ENCODE data around the gene MAP7D2.
A peak's percentile ranks its signal among the peaks of the same experiment; 100 is the strongest.

The MAP7D2 gene

DNA sequence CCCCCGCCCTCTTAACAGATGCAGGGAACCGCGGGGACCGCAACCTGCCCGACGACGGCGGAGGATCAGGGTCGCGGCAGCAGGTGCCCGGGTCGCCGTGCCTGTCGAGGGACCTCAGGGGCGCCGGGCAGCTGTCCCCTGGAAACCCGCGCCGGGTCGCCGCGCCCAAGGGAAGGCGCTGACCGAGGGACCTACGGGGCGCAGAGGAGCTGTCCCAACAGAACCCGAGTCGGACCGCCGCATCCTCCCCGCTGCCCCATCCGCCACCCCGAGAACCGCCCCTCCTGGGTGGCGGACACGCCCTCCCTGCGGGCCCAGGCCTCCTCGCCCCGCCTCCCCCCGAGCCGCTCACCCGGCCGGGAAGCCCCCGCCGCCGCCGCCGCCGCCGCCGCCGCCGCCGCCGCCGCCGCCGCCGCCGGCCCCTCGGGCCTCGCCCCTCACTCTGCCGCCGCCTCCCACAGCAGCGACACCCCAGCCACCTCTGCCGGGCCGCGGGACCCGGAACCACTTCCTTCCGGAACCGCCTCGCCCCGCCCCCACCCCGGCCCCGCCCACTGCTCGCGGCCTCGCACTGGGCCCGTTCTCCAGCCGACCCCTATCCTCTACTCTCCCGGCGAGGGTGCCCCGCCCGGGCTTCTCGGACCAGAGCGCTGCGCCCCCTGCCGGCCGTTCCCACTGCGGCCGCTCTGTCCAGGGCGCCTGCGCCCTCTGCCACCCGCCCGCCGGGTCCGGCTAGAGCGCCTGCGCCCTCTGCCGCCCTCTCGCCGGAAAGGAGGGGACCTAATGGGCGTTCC, 126.0 kb downstream of the MAP7D2 start, which contains the start of gene BCLAF3 (continued):
- no peak for TF ChIP-seq ZNF639 (tag by site-specific recombination; IDR thresholded peaks at IDR 0.05)
- TF ChIP-seq, protein P1, sequence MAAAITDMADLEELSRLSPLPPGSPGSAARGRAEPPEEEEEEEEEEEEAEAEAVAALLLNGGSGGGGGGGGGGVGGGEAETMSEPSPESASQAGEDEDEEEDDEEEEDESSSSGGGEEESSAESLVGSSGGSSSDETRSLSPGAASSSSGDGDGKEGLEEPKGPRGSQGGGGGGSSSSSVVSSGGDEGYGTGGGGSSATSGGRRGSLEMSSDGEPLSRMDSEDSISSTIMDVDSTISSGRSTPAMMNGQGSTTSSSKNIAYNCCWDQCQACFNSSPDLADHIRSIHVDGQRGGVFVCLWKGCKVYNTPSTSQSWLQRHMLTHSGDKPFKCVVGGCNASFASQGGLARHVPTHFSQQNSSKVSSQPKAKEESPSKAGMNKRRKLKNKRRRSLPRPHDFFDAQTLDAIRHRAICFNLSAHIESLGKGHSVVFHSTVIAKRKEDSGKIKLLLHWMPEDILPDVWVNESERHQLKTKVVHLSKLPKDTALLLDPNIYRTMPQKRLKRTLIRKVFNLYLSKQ (tag by site-specific recombination; IDR thresholded peaks at IDR 0.05; ENCODE audit: borderline replicate concordance) = no peak
- TF ChIP-seq ZNF138 (tag by site-specific recombination; IDR thresholded peaks at IDR 0.05; ENCODE audit: borderline replicate concordance) = no peak
- no peak for TF ChIP-seq ZNF324 (tag by site-specific recombination; IDR thresholded peaks at IDR 0.05)
- TF ChIP-seq ZSCAN4 (tag by site-specific recombination; IDR thresholded peaks at IDR 0.05) = no peak
- TF ChIP-seq SP7 (tag by site-specific recombination; IDR thresholded peaks at IDR 0.05) = no peak
- no peak for TF ChIP-seq ZNF530 (tag by site-specific recombination; IDR thresholded peaks at IDR 0.05; ENCODE audit: low read depth)
- no peak for TF ChIP-seq ATF2 (tag by site-specific recombination; IDR thresholded peaks at IDR 0.05; ENCODE audit: low read depth)
- no peak for TF ChIP-seq ZNF544 (tag by site-specific recombination; IDR thresholded peaks at IDR 0.05)
- TF ChIP-seq ZNF433 (tag by site-specific recombination; IDR thresholded peaks at IDR 0.05; ENCODE audit: low read depth) = no peak
- TF ChIP-seq ZNF311 (tag by site-specific recombination; IDR thresholded peaks at IDR 0.05; ENCODE audit: borderline replicate concordance) = no peak
- TF ChIP-seq, protein P2, sequence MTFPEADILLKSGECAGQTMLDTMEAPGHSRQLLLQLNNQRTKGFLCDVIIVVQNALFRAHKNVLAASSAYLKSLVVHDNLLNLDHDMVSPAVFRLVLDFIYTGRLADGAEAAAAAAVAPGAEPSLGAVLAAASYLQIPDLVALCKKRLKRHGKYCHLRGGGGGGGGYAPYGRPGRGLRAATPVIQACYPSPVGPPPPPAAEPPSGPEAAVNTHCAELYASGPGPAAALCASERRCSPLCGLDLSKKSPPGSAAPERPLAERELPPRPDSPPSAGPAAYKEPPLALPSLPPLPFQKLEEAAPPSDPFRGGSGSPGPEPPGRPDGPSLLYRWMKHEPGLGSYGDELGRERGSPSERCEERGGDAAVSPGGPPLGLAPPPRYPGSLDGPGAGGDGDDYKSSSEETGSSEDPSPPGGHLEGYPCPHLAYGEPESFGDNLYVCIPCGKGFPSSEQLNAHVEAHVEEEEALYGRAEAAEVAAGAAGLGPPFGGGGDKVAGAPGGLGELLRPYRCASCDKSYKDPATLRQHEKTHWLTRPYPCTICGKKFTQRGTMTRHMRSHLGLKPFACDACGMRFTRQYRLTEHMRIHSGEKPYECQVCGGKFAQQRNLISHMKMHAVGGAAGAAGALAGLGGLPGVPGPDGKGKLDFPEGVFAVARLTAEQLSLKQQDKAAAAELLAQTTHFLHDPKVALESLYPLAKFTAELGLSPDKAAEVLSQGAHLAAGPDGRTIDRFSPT (tag by site-specific recombination; IDR thresholded peaks at IDR 0.05) = peak; percentile 35; the same call in 1 of the 2 replicates
- peak; percentile 70 for TF ChIP-seq KLF9 (tag by site-specific recombination; IDR thresholded peaks at IDR 0.05; ENCODE audit: low read depth)
- TF ChIP-seq ZNF18 (tag by site-specific recombination; IDR thresholded peaks at IDR 0.05) = no peak
- no peak for TF ChIP-seq ZNF791 (tag by site-specific recombination; IDR thresholded peaks at IDR 0.05)
- peak; percentile 42 for TF ChIP-seq PATZ1 (tag by site-specific recombination; IDR thresholded peaks at IDR 0.05)
- no peak for TF ChIP-seq ZFP37 (tag by site-specific recombination; IDR thresholded peaks at IDR 0.05)
- TF ChIP-seq ZNF394 (tag by site-specific recombination; IDR thresholded peaks at IDR 0.05; ENCODE audit: borderline replicate concordance) = no peak
- no peak for TF ChIP-seq WT1 (tag by site-specific recombination; IDR thresholded peaks at IDR 0.05)
- peak; percentile 70 for TF ChIP-seq ZNF561 (tag by site-specific recombination; IDR thresholded peaks at IDR 0.05; ENCODE audit: borderline replicate concordance)
- no peak for TF ChIP-seq KLF10 (tag by site-specific recombination; IDR thresholded peaks at IDR 0.05)
- no peak for TF ChIP-seq ZNF624 (tag by site-specific recombination; IDR thresholded peaks at IDR 0.05)
- TF ChIP-seq ZSCAN16 (tag by site-specific recombination; IDR thresholded peaks at IDR 0.05) = no peak
- no peak for TF ChIP-seq ZNF548 (tag by site-specific recombination; IDR thresholded peaks at IDR 0.05)
- TF ChIP-seq ZBTB10 (tag by site-specific recombination; IDR thresholded peaks at IDR 0.05) = peak; percentile 79
